Activated CD4-positive, alpha-beta T cell treated with anti-CD3 and anti-CD28 coated beads for 1 hour (primary cell): ENCODE results near the gene TMEM212.
"Not testable (repeated sequence)": the region's sequence is repeated elsewhere in the genome, so short reads cannot be mapped to it uniquely, and the experiment has no call there.

ENCODE experiments used
- DNase-seq: peaks from one replicate; pipeline ENCODE4 v3.0.0-alpha.2; 2020

Gene TMEM212

GRCh38 chr3:171895291-171895690, 52.1 kb downstream of the TMEM212 start:
- DNase-seq = no peak

DNA sequence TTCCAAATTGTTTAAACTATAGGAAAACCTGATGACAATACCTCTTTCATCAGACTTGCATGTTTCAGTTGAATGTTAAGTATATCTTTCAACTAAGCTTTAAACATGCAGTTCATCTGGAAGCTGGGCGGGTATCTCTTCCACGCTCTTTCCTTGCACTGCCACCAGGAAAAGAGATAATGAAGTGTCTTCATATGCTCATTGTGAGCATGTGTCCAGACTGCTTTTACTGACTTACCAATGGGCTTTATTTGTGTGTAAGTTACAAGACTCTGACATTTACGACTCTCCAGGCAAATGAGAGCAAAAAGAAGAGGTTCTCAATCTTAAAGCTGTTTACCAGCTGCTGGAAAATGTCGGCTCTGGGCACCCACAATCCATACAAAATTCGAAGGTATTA, 52.8 kb downstream of the TMEM212 start:
- DNase-seq = no peak

GRCh38 chr3:171896316-171896715, 53.2 kb downstream of the TMEM212 start:
- DNase-seq = no peak

DNA sequence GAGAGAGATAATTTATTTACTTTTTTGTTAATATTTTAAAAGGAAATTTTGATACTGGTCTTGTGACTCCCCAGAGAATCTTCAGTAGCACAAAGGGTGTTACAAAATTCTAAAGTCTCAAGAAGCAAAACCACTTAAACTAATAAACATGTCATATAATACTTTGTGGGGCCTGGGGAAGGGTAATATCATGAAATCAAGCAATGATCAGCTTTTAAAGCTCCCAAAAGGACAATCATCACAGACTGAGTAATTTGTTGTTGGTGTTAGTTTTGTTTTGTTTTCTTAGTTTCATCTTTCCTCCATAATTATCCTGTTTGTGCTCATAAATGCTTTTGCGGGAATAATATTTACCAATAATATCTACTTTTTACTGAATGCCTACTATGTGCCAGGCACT, 55.0 kb downstream of the TMEM212 start:
- no peak for DNase-seq

DNA sequence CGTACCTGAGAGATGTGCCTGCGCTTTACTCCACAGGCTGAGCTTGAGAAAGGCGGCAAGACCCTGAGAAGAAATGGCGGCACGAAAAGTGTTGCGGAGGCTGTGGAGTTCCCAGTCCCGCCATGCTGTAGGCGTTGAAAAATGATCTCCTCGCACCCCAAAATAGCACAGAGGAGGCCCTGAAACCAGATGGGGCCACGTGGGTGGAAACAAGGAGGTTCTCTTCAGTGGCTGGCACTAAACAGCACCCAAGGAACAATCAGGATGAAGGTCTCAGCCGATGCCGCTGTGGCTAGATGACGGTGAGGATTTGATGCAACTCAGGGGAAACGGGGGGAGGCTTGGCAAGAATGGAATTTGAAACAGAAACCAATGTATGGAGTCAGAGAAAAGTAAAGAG, 57.3 kb downstream of the TMEM212 start:
- no peak for DNase-seq

DNA sequence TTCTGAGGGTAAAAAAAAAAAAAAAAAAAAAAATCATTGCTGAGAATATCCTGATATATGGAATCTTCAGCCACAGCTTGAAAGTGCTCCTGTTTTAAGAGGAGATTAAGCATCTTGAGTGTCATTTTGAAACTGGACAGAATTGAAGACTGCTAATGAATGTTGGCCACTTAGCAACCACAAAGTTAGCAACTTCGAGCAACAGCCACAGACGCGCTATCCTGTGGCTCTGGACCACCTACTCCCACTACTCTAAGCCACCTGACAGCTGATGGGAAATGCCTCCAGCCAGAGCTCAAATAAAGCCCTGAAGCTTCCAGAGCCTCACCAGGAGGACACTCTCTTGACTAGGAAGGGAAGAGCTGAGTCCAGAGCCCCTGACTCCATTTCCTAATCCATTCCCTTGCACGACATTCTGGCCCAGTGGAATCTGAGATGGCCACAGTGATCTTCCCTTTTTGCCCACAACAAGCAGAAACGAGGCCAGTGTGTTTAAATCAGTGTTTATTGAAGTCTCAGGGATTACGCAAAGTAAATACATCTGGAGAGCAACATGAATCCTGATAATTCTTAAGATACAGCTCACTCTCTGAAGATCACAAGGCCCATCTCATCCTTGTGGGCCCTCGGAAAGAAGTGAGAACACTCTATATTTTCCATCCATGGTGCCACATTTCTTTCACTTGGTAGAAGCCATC, 58.6 kb downstream of the TMEM212 start:
- no peak for DNase-seq

DNA sequence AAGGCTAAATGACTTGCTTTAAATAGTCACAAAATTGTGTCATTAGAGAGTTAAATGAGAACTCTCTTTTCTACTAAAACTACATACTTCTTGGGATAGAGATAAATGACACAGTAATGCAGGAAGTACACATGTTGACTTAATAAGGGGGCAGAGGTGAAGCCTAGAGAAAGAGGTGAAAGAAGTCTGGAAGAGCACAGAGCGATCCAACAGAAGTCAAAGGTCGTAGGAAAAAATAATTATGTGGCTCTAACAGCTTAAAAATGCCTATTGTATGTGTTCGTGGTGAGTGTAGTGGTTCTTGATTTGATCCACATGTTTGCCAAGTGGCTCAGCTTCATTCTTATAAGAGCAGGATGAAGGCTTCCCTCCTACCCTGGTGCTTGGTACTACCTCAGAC, 61.7 kb downstream of the TMEM212 start:
- DNase-seq = no peak

GRCh38 chr3:171906503-171906902, 63.4 kb downstream of the TMEM212 start:
- DNase-seq = not testable (repeated sequence)

DNA sequence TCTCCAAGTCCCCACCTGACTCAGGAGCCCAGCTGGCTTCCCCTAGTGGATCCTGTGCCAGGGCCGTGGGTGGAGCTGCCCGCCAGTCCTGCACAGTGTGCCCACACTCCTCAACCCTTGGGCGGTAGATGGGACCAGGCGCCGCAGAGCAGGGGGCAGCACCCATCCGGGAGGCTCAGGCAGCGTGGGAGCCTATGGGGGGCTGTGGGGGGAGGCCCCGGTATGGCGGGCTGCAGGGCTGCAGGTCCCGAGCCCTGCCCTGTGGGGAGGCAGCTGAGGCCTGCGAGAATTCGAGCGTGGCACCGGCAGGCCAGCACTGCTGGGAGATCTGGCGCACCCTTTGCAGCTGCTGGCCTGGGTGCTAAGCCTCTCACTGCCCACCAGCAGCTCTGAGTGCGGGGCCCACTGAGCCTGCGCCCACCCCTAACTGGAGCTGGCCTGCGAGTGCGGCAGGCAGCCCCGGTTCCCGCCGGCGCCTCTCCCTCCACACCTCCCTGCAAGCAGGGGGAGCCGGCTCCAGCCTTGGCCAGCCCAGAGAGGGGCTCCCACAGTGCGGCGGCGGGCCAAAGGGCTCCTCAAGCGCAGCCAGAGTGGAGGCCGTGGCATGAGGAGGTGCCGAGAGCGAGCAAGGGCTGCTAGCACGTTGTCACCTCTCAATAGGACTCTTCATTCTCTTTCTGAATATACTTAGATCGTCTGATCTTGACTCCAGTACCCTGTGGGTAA, 64.0 kb downstream of the TMEM212 start:
- DNase-seq = no peak

DNA sequence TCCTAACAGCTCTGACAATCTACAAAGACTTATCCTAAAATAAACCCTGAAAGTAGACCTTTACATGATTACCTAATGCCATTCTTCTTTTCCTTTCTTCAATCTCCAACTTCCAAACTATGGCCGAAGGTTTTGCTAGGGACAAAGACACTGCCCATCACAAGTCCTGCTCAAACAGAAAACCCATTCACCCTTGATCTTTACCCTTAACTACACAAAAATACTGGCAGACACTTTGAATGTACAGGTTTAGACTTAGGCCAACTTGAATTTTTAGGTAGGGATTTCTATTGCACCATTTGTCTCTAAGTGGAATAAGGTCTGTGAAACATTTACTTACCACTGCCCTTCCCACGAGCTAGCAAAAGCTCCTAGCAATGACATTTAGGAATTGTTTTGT, 64.6 kb downstream of the TMEM212 start:
- DNase-seq = no peak

- no peak for DNase-seq
Observed at GRCh38 chr3:171908731-171909130, 65.6 kb downstream of the TMEM212 start.
